ENCODE results near the gene PADI1.

PADI1 gene

DNA sequence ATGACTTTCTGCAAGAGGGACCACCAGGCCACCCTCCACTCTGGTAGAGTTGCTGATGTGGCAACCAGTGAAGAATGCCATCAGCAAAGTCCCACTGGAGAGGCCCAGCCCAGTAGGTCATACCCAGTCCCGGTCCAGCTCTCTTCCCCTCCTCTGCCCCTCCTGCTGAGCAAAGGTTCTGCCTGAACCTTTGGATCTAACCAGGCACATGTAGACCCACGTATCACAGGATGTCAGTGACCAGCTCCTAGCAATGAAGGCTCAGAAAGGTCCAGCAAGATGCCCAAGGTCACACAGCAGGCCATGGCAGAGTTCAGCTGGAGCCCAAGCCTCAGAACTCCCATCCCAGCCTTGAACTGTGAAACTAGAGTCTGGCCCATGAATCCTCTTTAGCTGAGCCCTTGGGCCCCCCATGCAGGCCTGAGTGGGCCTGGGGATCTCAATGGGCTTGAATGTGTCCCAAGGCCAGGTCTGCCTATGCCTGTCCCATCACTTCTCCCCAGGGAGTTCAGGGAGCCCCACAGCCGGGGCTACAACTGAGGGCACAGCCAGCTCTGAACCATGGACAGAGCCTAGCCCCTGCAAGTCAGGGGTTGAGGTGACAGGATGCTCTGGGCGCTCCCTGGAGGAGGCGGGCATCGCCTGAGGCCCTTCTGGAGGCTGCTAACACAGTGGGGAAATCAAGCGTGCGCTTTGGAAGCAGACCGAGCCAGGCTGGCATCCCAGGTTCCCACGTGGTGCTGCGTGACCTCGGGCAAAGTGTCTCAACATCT is 21.4 kb upstream of the PADI1 start:
- no peak for DNase-seq (ENCODE audit: low read depth, low spot score)

DNA sequence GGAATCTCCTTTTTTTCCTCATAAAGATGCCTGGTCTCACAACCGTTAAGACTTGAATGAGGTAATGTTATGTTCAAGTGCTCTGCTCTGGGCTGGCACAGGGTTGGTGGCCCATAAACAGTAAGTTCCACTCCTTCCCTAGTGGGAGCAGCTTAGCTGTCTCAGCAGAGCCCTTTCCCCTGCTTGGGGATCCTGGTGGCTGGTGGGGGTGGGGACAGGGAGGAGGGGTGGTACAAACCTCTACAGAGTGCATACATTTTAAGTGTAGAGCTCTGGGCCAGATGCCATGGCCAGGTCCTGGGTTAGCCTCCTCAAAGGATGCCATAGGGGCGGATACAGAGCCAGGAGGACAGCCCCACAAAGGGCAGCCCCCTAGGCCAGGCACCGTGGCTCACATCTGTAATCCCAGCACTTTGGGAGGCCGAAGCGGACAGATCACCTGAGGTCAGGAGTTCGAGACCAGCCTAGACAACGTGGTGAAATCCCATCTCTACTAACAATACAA is 20.7 kb upstream of the PADI1 start:
- DNase-seq (ENCODE audit: low read depth, low spot score), result no peak

DNA sequence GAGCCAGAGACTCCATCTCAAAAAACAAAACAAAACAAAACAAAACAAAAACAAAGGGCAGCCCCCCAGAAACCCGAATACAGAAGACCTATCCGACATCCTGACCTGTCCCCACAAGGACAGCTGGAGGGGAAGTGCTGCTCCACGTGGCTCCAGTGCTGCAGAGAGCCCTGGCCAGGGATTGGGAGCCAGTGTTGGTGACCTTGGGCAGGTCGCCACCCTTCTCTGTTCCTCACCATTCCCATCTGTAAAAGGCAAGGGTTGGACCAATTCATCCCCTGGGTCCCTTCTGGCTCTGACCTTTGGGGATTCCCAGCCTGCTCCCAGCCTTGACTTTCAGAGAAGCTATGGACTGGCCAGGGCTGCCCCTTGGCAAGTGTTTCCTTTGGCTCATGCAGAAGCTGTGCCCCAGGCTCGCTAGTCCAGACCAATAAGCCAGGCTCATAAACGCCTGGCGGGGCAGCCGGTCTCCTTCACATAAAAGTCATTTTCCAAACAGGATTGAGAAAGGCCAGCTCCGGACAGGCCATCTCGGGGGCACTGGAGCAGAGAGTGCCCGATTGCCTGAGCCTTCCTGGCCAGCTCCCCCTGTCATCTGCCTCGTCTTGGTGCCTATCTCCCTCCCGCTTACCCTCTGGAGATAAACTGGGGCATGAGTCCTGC is 20.0 kb upstream of the PADI1 start:
- no peak for DNase-seq (ENCODE audit: low read depth, low spot score)

DNA sequence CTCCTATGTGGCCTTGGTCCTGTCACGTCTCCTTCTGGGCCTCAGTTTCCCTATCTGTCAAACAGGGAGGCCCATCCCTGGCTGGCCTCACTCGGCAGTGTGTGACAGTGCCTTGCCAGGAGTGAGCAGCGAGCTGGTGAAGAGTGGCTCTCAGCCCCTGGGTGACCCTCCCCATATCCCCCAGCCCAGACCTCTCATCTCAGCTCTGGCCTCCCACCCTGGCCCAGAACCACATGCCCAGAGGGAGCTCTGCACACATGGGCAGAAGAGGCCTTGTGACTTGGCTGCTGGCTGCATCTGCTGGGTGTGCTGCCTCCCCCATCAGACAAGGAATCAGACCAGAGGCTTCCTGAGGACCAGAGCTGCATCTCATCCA is 19.5 kb upstream of the PADI1 start:
- DNase-seq (ENCODE audit: low read depth, low spot score), result no peak

DNA sequence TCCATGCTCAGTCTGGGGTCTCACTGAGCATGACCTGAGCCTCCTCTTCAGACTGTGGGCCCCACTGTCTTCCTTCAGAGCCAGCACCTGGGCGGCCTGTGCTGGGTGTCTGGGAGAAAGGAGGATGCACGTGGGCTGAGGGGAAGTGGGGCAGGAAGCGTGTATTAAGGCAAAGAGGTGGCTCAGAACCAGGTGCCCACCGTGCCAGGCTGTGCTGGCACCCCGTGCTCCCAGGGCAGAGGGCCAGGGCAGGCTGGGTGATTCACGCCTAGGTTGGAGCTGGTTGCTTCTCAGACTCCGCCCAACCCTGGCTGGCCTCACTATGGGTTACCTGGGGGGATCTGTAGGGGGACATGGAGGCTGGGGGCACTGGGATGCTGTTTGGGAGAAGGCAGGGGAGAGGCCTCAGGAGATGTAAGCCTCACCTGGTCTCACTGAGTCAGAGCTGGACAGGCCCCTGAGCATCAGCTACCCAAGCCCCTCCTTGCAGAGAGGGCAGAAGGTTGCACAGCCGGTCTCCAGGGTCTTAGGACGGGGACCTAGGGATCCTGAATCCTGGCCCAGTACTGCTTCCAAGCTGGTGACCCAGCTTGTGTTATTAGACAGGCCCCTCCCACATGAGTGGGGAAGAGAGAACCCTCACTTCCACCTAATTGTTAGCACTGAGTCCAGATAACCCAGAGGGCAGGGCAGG is 18.6 kb upstream of the PADI1 start:
- no peak for DNase-seq (ENCODE audit: low read depth, low spot score)

DNA sequence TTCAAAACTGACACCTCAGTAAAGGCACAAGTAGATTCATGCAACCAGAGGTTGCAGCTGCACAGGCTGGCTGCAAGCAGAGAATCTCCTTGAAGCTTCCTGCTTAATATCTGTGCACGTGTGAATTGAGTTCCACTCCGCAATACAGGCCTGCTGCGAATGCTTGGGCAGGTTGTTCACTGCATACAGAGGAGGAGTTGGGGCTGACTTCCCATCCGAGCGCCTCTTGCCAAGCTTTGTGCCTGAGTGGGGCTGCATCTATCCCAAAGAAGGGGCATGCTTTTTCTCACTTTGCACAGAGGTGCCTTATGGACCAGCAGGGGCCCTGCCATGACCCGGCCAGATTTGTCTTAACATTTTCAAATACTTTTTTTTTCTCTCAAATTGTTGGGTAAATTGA is 17.9 kb upstream of the PADI1 start:
- DNase-seq (ENCODE audit: low read depth, low spot score), result no peak

DNA sequence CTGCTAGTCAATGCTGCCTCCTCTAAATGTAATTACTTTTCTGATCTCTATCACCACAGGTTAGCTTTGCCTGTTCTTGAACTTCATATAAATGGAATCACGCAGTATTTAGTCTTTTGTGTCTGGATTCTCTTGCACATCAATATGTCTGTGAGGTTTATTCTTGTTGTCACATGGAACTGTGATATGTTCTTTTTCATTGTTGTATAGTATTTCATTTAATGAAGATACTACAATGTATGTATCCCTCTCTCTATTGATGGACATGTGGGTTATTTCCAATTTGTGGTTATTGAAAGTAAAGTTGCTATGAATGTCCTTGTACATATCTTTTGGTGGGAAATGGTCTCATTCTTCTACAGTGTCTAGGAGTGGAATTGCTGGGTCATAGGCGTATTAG is 16.7 kb upstream of the PADI1 start:
- DNase-seq (ENCODE audit: low read depth, low spot score), result no peak

DNA sequence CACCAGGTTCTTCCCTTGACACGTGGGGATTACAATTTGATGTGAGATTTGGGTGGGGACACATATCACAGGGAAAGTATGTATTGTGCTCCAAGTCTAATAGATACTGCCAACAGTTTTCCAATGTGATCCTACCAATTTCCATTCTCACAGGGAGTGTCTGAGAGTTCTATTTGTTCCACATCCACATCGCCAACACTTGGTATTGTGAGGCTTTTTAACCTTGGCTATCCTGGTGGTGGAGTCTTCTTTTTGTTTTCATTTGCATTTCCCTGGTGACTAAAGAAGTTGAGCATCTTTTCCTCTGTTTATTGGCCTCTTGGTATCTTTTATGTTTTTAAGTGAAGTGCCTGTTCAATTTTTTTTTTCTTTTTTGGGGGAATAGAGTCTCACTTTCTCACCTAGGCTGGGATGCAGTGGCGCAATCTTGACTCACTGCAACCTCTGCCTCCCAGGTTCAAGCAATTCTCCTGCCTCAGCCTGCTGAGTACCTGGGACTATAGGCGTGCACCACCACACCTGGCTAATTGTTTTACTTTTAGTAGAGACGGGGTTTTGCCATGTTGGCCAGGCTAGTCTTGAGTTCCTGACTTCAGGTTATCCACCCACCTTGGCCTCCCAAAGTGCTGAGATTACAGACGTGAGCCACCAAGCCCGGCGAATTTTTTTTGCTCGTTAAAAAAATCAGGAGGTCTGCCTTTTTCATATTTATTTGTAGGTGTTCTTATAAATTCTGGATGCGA is 15.9 kb upstream of the PADI1 start:
- no peak for DNase-seq (ENCODE audit: low read depth, low spot score)

DNA sequence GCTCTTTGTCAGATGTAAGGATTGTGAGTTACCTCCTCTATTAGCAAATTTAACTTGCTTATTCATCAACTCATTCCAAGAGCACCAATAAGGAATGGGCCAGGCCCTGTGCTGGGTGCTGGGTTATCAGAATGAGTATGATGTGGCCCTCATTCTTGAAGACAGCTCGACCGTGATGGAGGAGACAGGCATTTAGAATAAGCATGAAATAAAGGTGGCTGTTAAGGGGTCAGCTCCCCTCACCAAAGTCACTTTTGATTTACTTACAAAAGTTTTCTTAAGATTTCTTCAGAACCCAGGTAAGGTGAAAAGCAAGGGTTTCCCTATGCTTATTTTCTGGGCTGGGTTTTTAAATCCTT is 15.3 kb upstream of the PADI1 start:
- no peak for DNase-seq (ENCODE audit: low read depth, low spot score)

DNA sequence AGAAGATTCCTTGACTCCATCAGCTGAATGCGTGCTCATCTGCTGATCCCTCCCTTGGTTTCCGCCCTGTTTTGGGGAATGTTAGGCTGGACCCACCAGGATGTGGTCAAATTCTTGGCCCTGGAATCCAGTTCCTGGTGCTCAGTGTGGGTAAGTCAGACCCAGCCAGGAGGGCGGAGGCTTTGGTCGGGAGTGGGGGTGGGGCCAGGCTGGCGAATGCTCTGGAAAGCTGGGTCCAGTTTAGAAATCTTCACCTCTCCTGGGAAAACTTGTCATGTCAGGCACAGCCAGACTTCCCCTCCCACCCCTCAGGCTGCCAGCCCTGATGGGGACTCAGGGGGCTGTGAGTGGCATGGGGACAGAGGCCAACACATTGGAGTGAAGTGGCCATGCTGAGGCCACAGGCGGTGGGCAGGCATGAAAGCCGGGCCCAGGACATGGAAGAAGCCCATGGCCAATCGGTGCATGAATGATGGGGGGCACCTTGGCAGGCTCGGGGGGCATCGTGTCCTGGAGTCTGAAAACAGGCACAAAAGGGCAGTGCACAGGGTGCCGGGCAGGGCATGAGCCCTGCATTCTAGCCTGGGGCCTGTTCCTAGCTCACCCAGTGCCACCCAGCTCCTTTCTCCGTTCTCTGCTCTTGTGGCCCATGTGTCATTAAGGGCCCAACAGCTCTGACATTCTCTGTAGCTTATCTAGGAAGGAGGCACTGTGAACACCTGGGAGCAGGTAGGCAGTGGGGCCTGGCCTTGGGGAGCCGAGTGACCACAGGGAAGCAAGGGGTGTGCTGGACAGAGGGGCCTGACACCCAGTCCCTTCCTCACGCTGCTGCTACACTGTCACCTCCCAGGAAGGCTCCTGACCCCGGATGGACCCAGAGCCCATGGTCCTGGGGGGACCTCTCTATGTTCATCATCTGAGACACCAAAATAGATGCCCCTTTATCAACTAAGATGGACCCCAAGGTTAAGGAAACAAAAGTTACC is 14.6 kb upstream of the PADI1 start:
- peak; percentile 98 for DNase-seq (ENCODE audit: low read depth, low spot score)

DNA sequence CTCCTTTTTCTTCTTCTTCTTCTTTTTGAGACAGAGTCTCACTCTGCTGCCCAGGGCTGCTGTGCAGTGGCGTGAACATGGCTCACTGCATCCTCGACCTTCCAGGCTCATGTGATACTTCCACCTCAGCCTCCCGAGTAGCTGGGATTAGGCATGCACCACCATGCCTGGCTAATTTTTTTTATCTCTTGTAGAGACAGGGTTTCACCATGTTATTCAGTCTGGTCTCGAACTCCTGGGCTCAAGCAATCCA is 13.0 kb upstream of the PADI1 start:
- DNase-seq (ENCODE audit: low read depth, low spot score), result no peak

DNA sequence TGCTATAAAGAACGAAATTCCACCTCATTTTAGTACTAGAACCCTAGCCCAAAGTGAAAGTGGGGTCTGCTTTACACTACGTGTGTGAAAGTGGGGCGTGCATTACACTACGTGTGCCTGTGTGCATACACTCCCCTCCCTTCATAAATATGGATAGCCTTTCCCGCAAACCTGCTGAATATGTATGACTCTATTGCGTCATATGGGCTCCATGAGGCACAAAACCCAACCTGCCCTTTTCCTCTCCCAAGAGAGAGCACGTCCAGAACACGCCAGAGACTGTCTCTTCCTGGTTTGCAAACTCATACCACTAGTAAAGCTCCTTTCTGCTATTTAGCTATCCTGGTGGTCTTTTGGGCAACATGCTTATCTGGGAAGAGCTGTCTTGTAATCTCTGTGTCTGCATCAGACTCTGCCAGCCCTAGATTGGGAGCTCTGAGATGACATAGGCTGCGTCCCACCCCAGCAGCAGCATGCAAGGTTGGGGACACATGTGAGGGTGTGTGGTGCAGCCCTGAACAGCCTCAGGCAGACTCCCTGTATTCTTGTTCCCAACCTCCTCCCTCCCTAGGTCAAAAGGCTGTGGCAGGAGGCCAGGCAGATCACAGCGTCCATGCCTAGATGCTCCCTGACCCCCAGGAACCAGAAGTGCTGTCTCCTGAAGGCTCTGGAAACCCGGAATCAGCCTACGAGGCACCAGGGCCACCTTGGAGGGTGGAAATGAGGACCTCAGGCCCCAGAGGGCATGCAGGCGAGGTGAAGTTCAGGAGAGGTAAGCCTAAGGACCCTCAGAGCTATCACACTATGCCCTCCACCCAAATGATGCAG is 12.3 kb upstream of the PADI1 start:
- peak; percentile 93 for DNase-seq (ENCODE audit: low read depth, low spot score)

DNA sequence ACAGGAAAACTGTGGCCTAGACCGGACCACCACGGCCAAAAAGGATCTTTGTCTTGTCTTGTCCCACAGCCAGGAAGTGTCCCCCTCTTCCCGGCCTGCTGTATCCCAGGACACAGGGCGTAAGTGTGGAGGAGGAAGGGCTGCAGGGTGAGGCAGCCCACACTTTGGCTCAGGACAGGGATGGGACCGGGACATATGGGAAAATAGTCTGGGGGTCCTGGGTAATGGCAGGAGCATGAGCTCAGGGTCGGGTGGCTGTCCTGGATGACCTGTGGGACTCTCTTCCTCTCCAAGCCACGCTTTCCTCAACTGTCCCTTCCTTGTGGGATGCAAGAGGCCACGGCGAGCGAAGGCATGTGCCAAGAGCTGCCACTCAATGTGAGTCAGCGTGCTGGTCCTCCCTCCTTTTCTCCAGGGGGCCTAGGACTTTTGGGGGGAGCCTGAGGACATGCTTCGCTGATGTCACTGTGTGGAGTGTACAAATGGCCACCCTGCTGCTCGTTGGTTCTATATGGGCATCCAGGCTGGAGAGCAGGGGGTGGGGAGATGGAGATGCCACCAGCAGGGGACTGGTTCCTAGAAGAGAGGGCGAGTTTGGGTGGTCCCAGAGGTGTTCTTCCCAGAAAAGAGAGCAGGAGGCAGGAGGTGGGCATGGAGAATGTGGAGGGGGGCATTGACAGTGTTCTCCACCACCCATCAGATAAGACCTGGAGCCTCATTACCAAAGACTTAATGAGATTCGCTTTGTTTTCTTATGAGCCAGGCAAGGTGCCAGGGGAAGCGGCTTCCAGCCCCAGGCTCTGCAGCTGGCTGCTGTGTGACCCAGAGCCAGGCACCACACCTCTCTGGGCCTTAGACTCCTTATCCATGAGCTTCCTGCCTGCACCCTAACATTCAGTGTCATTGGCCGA is 11.5 kb upstream of the PADI1 start:
- peak; percentile 50 for DNase-seq (ENCODE audit: low read depth, low spot score)

DNA sequence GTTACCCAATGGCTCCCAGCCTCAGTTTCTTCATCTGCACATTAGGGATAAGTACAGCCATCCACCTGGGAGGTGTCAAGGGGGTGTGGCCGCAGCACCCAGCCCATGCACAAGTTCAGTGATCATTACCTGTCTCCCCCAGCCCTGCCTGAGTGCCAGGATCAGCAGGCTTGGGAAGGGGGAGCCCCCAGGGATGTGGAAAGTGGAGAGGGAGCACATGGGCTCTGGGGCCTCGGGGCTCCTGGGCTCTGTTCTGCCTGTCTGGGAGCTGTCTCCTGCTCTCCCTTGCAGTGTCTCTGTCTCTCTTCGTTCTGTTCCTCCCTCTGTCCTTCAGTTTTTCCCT is 10.8 kb upstream of the PADI1 start:
- no peak for DNase-seq (ENCODE audit: low read depth, low spot score)

DNA sequence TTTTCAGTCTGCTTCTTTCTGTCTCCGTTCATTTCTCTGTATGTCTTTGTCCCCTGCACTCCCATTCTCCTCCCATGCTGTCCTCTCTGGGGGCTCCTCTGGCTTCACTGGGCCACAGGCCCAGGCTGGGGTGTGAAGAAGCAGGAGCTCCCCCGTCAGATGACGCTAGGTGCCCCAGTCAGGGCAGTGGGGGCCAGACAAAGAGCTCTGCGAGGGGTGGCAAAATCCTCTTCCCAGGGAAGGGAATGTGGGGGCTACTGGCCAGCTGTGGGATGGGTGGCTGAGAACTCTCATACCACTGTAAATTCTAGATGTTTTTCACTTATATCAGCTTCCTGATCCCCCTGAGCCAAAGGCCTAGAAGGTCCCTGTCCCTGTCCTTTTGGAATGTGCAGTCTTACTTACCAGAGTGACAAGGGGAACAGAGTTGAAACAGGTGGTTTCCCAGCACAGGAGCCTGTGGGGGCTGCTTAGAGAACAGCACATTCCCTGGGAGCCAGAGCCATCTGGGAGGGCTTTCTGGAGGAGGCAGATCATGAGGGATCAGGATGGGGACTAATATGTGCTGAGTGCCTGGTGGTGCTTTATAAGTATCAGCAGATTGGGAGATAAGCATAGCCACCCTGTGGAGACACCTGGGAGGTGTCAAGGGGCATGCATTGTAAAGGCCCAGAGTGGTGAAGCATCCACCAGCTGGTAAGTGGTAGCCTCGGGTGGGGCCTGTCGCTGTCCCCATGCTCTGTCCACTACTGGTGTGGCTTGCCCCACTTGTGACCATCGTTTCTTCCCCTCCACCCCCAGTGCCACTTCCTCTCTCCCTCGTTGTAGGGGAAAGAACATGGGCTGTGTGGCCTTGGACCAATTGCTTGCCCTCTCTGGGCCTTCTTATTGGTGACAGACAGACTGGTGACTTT is 10.1 kb upstream of the PADI1 start:
- DNase-seq (ENCODE audit: low read depth, low spot score), result no peak

DNA sequence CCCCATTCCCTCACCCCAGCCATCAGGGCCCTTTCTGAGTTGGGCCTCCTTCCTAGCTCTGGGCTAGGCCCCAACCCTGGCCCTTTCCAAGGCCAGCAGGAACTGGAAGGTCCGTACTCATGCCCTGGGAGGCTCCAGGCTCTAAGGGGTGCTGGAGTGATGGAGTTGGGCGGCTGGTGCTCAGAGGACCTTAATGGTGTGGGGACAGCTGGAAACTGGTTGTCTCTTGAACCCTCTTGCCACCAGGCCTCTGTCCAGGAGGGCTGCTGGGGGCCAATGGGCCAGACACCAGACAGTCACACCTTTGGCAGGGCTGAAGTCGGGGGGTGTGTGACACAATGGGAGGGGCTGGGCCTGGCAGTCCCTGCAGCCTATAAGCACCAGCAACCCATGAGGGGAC is 9.2 kb upstream of the PADI1 start:
- no peak for DNase-seq (ENCODE audit: low read depth, low spot score)

DNA sequence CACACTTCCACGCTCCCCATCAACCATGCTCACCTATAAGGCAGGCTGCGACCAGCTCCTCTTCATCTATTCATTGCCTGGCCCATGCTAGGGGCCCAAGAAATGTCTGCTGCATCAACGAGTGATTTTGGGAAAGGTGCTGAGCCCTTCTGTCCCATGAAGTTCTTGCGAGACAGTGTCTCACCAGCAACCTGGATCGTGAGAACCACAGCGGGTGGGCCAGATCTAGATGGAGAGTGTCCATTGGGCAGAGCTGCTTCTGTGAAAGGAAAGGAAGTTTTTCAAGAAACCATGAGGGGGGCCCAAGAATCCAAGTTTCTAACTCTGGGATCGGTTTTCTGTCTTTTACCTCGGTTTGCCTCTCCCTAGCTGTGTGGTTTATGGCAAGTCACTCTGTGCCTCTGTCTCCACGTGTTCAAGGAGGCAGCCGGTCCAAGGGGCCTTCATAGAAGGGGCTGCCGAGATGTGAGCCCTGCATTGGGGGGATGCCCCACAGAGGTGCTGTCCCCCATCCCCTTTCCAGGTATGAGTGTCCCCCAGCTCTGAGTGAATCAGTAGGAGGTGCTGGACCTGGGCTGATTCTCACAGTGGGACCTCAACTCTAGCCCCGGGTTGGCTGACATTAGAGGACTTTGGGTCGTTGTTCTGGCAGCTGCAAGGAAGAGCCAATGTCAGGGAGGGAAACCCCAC is 8.3 kb upstream of the PADI1 start:
- no peak for DNase-seq (ENCODE audit: low read depth, low spot score)

DNA sequence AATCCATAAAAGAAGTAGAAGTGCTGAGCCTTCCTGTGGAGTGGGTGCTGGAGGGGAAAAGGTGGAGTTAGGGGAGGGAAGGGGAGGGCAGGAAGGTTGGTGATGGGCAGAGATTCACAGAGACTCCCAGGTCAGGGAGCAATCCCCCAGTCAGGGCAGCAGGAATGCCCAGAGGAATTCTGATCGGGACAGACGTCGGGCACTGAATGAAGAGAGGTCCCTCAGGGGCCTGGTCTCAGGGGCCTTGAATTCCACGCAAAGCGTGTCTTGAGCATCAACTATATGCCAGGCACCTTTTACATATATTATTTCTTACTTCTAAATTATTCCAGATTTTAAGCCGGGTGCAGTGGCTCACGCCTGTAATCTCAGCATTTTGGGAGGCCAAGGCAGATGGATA is 7.2 kb upstream of the PADI1 start:
- no peak for DNase-seq (ENCODE audit: low read depth, low spot score)

Measured in astrocyte of the hippocampus (primary cell).